WTC11 (cell line): ENCODE data around the gene STX5. TPM values are rescaled to one million over a fixed set of nuclear protein-coding genes. Genes with fewer than 3 reads are reported as not detected.

Experiments used
- ATAC-seq: fragments of 200-7000 bp; cut with Tn5 transposase; 2 replicates; pipeline ENCODE4 v1.10.0; 2021; ENCODE audit warnings: mild to moderate bottlenecking, moderate library complexity
- CTCF ChIA-PET: fragments of 300-600 bp; sonication (Branson Sonifier 250); formaldehyde crosslinking; loops from one replicate; lab custom pipeline; 2021; ENCODE audit warnings: antibody characterized with exemption; lab: Charles Lee
- POLR2A ChIA-PET: fragments of 350-600 bp; sonication (Branson Sonifier 250); formaldehyde crosslinking; loops from one replicate; lab custom pipeline; 2021; ENCODE audit warnings: antibody characterized with exemption; lab: Charles Lee
- DNase-seq: peaks from one replicate; pipeline ENCODE4 v3.0.0; 2021; ENCODE audit warnings: low spot score
- H3K27ac Mint-ChIP-seq: 2 replicates; pipeline ENCODE4 v1.8.0; 2021; ENCODE audit warnings: mixed read lengths
- H3K27me3 Mint-ChIP-seq: 2 replicates; pipeline ENCODE4 v1.8.0; 2021; ENCODE audit warnings: low read depth, mild to moderate bottlenecking, moderate library complexity, mixed read lengths
- H3K36me3 Mint-ChIP-seq: 2 replicates; pipeline ENCODE4 v1.8.0; 2021; ENCODE audit warnings: mixed read lengths
- H3K4me1 Mint-ChIP-seq: 2 replicates; pipeline ENCODE4 v1.8.0; 2022; ENCODE audit warnings: mixed read lengths
- H3K4me3 Mint-ChIP-seq: 2 replicates; pipeline ENCODE4 v1.8.0; 2021; ENCODE audit warnings: mild to moderate bottlenecking, moderate library complexity, mixed read lengths
- H3K9me3 Mint-ChIP-seq: 2 replicates; pipeline ENCODE4 v1.8.0; 2021; ENCODE audit warnings: mixed read lengths
- AFF4 ChIP-seq: sonication (generic); formaldehyde crosslinking; IDR thresholded peaks from 2 replicates; pipeline ENCODE4 v1.8.1; 2023; ENCODE audit warnings: mild to moderate bottlenecking, missing genetic modification reagents, borderline replicate concordance
- ATF2 ChIP-seq: sonication (generic); formaldehyde crosslinking; IDR thresholded peaks from 2 replicates; pipeline ENCODE4 v1.8.1; 2022; ENCODE audit warnings: low read depth, missing genetic modification reagents, borderline replicate concordance
- CREM ChIP-seq: sonication (generic); formaldehyde crosslinking; IDR thresholded peaks from 2 replicates; pipeline ENCODE4 v1.8.1; 2022; ENCODE audit warnings: mild to moderate bottlenecking, missing genetic modification reagents, moderate library complexity
- GTF2I ChIP-seq: fragments of 250-450 bp; sonication (Bioruptor Pico); conservative IDR thresholded peaks from 2 replicates; pipeline ENCODE4 v1.4.0; 2021; ENCODE audit warnings: mild to moderate bottlenecking
- JAZF1 ChIP-seq: fragments of 250-450 bp; sonication (Bioruptor Pico); IDR thresholded peaks from 2 replicates; pipeline ENCODE4 v1.9.0; 2021; ENCODE audit warnings: moderate library complexity, mild to moderate bottlenecking, inconsistent platforms
- NR2C2 ChIP-seq: sonication (generic); formaldehyde crosslinking; IDR thresholded peaks from 2 replicates; pipeline ENCODE4 v1.8.0; 2022; ENCODE audit warnings: mild to moderate bottlenecking, missing genetic modification reagents
- PRDM15 ChIP-seq: sonication (generic); formaldehyde crosslinking; IDR thresholded peaks from 2 replicates; pipeline ENCODE4 v1.8.0; 2022; ENCODE audit warnings: missing genetic modification reagents
- SOX15 ChIP-seq: fragments of 250-450 bp; sonication (Bioruptor Pico); IDR thresholded peaks from 2 replicates; pipeline ENCODE4 v1.9.0; 2021; ENCODE audit warnings: mild to moderate bottlenecking
- TEAD4 ChIP-seq: sonication (generic); formaldehyde crosslinking; IDR thresholded peaks from 2 replicates; pipeline ENCODE4 v1.8.0; 2022; ENCODE audit warnings: mild to moderate bottlenecking, missing genetic modification reagents
- USF2 ChIP-seq: sonication (generic); formaldehyde crosslinking; IDR thresholded peaks from 2 replicates; pipeline ENCODE4 v1.8.1; 2023; ENCODE audit warnings: mild to moderate bottlenecking, missing genetic modification reagents, moderate library complexity
- ZMAT4 ChIP-seq: fragments of 250-450 bp; sonication (Bioruptor Pico); IDR thresholded peaks from 2 replicates; pipeline ENCODE4 v1.9.0; 2021; ENCODE audit warnings: mild to moderate bottlenecking
- ZNF232 ChIP-seq: sonication (generic); formaldehyde crosslinking; IDR thresholded peaks from 2 replicates; pipeline ENCODE4 v1.8.0; 2022; ENCODE audit warnings: mild to moderate bottlenecking, missing genetic modification reagents
- ZNF263 ChIP-seq: sonication (generic); formaldehyde crosslinking; IDR thresholded peaks from 2 replicates; pipeline ENCODE4 v1.8.1; 2022; ENCODE audit warnings: low read depth, mild to moderate bottlenecking, moderate library complexity, missing genetic modification reagents
- ZNF512 ChIP-seq: sonication (generic); formaldehyde crosslinking; IDR thresholded peaks from 2 replicates; pipeline ENCODE4 v1.8.1; 2022; ENCODE audit warnings: missing genetic modification reagents, borderline replicate concordance
- ZNF532 ChIP-seq: fragments of 250-450 bp; sonication (Bioruptor Pico); IDR thresholded peaks from 2 replicates; pipeline ENCODE4 v1.9.0; 2021; ENCODE audit warnings: mild to moderate bottlenecking, borderline replicate concordance
- ZNF671 ChIP-seq: fragments of 250-450 bp; sonication (Bioruptor Pico); IDR thresholded peaks from 2 replicates; pipeline ENCODE4 v1.8.0; 2021; ENCODE audit warnings: mild to moderate bottlenecking
- ZSCAN18 ChIP-seq: fragments of 250-450 bp; sonication (Bioruptor Pico); IDR thresholded peaks from 2 replicates; pipeline ENCODE4 v2.1.2; 2022; ENCODE audit warnings: mild to moderate bottlenecking, moderate library complexity
- total RNA-seq: library from RNA; stranded (reverse); gene quantifications from 3 replicates; pipeline ENCODE4 v1.2.3, GENCODE V29; 2021

Gene STX5
- total RNA-seq, 1 experiment from 2014 or later = 30.2 TPM

- peaks cover 72% of the 10 kb centered on the region for H3K36me3 Mint-ChIP-seq
- H3K27ac Mint-ChIP-seq = no peak overlapping the region
- ATAC-seq = no peak
- no peaks in the 10 kb centered on the region for H3K27me3 Mint-ChIP-seq
- H3K4me1 Mint-ChIP-seq = peaks cover 7% of the 10 kb centered on the region
- no peaks in the 10 kb centered on the region for H3K9me3 Mint-ChIP-seq
- DNase-seq = no peak
- H3K4me3 Mint-ChIP-seq = no peak overlapping the region
- ChIA-PET CTCF (no interaction called here), POLR2A (no interaction called here)
- TF ChIP-seq ZNF232 (CRISPR knock-in tag) (no peak), CREM (CRISPR knock-in tag) (no peak), ZMAT4 (CRISPR knock-in tag) (no peak), JAZF1 (no peak), ZNF671 (CRISPR knock-in tag) (no peak), GTF2I (CRISPR knock-in tag) (no peak), ATF2 (CRISPR knock-in tag) (no peak), AFF4 (CRISPR knock-in tag) (no peak), TEAD4 (CRISPR knock-in tag) (no peak), ZNF512 (no peak), ZNF263 (CRISPR knock-in tag) (no peak), ZNF532 (no peak), USF2 (CRISPR knock-in tag) (no peak), PRDM15 (no peak), ZSCAN18 (CRISPR knock-in tag) (no peak), NR2C2 (CRISPR knock-in tag) (no peak), SOX15 (no peak)
Measured at GRCh38 chr11:62799486-62799885, 32.4 kb downstream of the STX5 start.
